GM19467 (cell line): ENCODE results near the gene GJB1.

Experiments
- ATAC-seq: cut with Tn5 transposase; IDR thresholded peaks from one replicate; pipeline ENCODE4 v1.9.1; 2021; ENCODE audit warnings: mild to moderate bottlenecking, moderate library complexity; ENCODE audit not compliant: unreplicated experiment

GJB1 gene

DNA sequence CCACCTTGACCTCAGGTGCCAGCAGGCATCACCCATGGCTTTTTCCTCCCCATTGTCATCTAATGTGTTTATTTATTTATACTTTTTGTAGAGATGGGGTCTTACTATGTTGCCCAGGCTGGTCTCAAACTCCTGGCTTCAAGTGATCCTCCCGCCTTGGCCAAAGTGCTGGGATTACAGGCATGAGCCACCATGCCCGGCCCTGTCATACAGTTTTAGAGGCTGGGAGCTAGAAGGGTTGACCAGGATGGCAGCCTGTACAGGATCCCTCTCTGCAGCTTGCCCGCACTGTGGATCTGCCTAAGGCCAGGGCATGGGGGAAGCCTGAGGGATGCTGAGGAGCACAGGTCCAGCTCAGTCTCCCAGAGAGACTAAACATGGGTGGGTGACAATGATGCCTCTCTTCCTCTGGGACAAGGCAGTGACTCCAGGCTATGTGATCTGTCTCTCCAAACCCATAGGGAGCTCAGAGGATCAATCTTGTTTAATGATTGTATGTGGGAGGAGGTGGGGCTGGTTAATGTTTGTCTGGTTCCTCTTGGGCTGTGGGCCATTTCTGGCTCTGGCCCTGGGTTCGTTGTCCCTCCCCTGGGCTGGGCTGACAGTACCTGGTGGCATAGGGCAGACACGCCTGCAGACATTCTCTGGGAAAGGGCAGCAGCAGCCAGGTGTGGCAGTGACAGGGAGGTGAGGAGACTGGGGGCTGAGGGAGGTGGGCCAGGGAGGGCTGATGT lies 8.3 kb upstream of the GJB1 start:
- no peak for ATAC-seq

DNA sequence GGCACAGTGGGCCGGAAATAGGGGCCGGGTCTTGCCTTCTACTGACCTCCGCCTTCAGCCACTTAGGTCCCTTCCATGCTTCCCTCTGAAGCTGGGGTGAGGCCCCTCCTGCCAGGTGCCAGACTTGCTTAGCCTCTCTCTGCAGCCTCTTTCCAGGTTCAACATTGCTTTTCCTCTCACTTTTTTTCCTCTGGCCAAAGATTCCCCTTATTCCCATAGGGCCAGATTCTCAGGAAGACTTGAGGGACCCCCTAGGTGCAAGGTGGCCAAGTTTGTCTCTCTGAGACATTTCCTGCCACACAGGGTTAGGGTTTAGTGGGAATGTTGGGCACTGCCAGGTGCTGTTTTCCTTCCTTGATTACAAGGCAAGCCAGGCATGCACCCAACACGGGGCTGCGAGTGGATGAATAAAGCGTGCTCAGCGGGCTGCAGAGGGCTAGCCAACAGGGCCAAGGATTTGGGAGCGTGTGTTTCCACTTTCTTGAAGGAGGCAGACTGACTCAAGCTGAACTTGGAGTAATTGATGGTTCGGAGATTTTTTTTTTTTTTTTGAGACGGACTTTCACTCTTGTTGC lies 7.6 kb upstream of the GJB1 start:
- no peak for ATAC-seq

DNA sequence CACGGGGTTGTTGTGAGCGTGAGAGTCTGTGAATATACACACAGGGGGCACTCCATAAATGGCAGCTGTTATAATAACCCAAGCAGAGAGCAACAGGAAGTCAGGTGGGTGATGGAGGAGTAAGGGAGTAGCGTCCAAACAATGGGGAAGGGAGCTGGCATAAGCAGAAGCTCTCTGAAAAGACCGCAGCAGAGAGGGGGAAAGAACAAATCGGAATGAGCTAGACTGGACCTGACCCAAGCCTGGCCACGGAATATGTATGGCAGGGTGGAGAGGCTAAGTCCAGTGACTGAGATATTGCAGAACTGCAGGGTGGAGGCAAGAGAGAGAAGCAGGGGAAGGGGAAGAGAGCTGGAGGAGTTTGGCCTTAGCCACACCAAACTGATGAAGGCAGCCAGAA lies 6.5 kb upstream of the GJB1 start:
- no peak for ATAC-seq

DNA sequence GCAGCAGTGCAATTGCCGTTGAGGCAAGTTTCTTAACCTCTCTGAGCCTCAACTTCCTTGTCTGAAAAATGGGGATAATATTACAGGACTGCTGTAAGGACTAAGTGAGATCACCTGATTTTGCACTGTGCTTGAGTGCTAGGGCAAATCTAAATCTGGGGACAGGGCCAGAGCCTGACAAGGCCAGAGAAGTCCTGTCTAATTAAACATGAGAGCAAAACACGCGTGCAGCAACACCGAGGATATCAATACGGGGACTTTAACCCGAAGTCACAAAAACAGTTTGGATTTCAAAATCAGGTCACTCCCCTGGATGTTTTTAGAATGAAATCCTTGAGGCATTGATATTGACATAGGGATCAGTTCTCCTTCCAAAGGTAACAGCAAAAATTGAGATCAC lies 5.7 kb upstream of the GJB1 start:
- ATAC-seq: no peak

DNA sequence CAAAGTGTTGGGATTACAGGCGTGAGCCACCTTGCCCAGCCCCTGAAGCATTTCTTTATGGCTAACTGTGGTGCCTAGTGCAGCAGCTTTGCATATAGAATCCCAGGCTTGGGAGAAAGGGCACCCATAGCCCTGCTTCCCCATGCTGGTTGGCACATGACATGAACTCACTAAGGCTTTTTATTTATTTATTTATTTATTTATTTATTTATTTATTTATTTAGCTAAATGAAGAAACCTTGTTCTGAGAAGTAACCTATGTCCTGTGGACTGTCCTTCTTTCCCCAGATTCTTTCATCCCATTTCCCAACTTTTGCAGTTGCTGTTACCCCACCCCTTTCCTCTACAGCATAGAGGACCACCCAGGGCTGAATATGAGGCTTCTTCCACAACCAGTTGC lies 1.9 kb upstream of the GJB1 start:
- ATAC-seq: no peak

DNA sequence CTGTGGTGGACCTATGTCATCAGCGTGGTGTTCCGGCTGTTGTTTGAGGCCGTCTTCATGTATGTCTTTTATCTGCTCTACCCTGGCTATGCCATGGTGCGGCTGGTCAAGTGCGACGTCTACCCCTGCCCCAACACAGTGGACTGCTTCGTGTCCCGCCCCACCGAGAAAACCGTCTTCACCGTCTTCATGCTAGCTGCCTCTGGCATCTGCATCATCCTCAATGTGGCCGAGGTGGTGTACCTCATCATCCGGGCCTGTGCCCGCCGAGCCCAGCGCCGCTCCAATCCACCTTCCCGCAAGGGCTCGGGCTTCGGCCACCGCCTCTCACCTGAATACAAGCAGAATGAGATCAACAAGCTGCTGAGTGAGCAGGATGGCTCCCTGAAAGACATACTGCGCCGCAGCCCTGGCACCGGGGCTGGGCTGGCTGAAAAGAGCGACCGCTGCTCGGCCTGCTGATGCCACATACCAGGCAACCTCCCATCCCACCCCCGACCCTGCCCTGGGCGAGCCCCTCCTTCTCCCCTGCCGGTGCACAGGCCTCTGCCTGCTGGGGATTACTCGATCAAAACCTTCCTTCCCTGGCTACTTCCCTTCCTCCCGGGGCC lies 1.2 kb downstream of the GJB1 start:
- no peak for ATAC-seq

DNA sequence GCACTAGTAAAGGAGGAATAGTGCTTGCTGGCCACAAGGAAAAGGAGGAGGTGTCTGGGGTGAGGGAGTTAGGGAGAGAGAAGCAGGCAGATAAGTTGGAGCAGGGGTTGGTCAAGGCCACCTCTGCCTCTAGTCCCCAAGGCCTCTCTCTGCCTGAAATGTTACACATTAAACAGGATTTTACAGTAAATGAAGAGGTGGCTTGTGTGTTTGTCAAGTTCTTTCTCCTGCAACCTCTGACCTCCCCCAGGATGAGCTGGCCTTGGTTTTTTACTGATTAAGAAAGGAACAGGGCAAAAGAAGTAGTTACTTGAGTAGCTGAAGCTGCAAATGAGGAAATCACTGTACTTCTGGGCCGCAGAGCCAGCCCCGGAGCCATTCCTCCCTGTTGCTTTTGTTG lies 2.0 kb downstream of the GJB1 start:
- ATAC-seq: no peak

DNA sequence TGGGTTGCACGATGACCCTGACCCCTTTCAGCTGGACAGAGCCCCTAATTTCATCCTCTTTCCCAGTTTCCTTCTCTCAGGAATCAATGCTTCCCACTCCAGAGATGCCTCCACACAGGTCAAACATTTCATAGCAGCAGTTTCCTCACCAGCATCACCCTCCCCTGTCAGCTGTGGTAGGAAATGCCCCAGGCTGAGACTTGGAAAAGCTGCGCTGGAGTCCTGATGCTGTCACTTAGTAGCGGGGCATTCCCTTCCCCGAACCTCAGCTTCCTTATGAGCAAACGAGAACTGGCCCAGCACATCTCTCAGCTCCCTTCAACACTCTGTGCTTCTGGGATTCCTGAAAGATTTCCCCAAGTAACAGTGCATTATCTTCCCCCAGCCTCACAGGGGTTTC lies 2.7 kb downstream of the GJB1 start:
- ATAC-seq: no peak

DNA sequence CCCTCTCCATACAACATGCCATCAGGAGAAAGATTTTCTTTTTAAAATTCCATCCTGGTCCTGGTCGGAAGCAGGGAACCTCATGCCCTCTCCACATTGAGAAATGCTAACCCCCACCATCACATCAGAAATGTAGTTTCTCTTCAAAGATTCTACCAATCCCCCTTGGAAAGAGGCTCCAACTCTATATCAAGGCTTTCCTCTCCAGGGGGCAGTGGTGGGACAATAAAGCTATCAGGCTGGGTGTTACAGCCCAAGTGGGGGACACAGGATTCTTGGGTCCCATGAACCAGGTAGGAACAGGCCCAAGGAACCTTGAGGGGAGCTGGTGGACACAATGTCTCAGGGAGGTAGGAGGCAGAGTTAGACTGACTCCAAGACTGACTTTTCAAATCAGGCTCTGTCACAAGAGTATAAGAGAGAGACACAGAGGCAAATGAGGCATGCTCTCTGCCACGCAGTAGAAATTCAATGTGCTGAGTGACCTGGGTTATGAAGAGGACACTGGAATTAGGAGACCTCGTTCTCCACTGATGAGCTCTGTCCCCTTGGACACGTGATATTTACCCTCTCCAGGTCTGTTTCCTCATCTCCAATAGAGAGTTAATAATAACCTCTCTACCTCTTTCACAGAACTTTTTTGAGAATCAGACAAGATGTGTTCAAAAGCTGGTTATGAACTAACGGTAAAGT lies 4.5 kb downstream of the GJB1 start:
- ATAC-seq: no peak

DNA sequence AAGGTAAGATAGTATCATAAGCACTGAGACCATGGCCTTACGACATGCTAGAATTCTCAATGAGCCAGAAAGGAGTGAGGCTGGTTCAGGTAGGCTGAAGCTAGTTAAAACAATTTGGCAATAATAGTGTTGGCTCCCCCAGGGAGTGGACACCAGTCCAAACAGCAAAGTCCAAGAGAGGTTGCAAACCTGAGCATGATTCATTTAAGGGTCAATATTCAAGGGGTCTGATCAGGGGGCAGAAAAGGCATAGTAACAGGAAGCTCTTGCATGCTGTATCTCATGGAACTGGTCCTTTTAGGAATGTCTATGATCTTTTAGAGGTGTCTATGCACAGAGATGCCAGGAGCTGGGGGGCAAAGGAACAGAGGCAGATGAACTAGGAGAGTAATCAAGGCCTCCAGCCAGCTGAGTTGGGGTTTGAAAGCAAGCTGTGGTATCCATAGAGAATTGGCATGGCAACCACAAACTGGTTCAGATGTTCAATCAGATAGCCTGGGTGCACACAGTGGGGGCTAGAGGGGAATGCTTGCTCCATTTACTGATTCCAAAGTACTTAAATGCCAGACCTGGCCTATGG lies 5.1 kb downstream of the GJB1 start:
- ATAC-seq: no peak

DNA sequence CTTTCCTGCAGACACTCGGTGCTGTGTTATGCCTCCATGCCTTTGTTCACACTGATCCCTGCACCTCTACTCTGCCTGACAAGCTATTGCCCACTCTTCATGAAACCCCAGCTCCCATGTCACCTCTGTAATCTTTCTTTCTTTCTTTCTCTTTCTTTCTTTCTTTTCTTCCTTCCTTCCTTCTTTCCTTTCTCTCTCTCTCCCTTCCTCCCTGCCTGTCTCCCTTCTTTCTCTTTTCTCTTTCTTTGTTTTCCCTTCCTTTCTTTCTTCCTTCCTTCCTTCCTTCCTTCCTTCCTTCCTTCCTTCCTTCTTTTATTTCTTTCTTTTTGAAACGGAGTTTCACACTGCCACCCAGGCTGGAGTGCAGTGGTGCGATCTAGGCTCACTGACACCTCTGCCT lies 12.5 kb downstream of the GJB1 start:
- ATAC-seq: no peak

DNA sequence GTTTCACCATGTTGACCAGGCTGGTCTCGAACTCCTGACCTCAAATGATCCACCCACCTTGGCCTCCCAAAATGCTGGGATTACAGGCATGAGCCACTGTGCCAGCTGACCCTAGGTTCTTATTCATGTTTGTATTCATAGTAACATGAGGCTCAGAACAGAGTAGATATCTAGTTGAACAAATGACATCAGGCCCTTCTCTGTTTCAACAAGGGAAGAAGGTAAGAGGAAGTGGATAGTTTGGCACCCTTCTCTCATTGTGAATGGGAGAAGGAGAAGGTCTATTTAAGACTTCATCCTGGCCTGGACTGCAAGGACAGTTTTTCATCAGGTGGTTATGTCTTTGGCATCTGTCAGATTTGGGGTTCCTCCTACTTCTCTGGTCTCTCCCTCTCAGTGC lies 13.8 kb downstream of the GJB1 start:
- no peak for ATAC-seq

DNA sequence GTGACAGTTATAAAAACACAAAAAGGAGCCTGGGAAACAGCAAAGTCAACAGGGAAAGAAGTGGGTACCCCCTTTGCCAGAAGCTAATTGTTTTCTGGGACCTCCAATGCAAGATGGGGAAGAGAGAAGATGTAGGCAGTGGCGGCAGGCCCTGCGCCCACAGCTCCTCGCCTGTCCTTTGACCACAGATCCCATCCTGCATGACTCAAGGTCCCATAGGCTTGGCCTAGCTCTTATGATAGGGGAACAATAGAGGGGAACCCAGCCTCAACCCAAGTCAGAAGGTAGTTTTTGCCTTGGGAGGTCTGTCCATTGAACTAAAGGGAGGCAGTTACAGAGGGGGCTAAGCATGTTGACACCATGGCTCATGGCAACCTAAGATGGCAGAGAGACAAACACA lies 16.8 kb downstream of the GJB1 start:
- no peak for ATAC-seq

DNA sequence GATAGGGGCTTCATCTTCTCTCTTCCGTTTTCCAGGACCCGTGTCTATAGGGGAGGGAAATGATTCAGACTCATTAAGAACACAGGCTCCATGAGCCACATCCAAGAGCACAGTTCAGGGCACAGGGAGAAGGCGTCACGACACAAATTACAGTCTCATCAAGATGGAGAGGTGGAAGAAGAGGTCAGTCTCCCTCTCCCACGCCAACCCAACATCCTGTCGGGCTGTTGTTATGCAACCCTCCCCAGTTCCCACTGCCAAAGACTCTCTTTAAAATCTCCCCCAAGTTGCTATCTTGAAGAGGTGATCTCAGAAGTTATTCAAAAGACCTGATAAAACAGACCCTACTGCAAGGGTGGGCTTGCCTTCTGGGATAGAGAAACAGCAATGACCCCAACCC lies 18.3 kb downstream of the GJB1 start:
- ATAC-seq: no peak

DNA sequence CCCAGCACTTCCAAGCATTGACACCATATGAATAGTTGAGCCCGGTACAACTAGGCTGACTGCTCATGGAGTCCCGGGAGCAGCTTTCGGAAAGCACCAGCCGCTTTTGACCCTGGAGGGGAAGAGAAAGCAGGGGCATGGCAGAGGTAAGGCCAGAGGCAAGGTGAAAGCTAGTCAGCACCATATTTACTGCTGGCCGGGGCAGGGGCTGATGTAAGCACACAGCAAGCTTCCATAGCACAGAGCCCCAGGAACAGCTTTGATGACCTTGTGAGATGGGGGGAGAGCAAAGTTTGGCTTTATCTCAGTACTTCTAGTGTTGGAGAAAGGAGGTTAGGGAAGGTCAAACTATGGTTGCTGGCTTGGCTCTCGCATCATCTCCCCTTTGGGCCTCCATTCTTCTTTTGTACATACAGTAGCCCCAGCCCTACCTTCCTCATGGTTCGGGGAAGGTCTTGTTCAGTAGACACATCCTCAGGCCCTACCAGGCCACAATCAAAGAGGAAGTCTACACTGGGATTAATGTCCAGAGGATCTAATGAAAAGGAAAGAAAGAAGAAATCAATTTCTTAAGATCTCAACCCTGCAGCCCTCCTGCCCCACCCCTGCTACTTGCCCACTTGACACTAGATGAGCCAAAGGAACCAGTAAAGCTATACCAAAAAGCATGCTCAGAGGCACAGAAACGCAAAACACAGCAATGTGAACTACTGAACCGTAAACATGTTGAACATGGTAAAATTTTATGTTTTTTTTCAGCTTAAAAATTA lies 21.5 kb downstream of the GJB1 start:
- ATAC-seq: no peak

DNA sequence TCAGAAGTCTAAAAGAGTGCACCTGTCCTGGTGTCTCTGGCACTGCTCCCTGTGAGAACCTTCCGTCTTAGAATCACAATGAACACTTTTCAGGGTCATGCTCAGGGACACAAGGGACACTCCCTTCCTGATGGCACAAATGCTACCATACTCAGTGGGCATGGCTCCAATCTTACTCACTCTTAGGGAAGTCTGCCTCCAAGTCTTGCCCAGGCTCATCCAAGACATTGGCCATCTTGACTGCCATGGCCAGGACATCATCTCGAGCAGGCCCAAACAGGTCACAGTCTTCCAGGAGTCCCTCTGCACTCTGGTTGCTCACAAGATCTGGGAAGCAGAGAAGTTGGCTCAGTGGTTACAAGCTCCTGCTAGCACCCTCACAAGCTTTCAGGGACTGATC lies 22.1 kb downstream of the GJB1 start:
- no peak for ATAC-seq

DNA sequence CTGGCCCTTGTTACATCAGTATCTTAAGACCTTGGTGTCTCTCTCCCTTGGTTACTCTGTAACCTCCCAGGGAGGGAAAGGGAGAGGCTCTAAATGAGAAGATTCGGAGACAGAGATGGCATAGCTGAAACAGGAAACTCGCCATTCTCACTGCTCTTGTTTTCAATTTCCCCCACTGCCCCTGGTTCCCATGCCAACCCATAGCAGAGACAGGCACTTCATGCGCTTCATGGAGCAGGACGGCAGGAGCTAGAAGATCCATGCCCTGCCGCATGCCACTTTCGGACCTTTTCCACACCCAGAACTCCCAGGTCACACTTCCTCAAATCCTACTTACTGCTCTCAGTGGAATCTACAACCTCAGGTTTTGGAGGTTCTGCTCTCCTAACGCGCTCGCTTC lies 27.8 kb downstream of the GJB1 start:
- ATAC-seq: no peak

DNA sequence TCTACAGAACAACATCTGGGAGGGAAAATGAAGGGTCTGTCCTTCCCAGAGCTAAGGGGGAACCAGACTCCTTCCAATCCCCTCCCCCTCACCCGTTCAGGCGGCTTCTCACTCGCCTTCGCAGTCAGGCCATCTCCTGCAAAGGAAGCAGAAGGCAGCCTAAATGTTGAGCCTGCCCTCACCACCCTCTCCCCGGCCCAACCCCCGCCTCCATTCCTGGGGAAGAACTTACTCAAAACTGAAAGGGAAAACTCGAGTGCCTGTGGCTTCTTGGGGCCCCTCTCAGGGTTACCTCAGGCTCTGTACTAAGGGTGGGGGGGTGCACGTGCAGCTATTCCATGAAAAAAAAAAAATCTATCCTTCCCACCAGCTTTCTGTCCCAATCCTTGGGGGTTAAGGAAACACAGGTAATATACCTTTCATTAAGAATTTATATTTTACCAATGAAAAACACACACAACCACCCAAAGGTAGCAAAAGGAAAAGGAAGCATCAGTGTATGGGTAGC lies 28.5 kb downstream of the GJB1 start:
- ATAC-seq: no peak

DNA sequence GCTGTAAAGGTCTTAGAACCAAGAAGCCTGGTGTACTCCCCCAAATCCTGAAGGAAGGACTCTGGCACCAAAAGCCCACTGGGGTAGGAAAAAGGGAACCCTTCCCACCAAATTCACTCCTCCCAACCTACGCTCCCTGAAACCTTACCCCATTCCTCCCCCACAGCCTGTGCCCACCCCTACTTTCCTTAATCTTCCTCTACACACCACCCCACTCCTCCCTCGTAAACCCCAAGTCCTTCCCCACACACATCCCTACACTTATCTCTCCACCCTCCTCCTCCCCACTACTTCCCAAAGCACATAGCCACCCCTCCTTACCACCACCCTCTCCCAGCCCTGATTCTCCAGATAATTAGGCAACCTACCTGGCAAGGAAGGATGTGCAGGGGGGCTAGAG lies 29.2 kb downstream of the GJB1 start:
- no peak for ATAC-seq

DNA sequence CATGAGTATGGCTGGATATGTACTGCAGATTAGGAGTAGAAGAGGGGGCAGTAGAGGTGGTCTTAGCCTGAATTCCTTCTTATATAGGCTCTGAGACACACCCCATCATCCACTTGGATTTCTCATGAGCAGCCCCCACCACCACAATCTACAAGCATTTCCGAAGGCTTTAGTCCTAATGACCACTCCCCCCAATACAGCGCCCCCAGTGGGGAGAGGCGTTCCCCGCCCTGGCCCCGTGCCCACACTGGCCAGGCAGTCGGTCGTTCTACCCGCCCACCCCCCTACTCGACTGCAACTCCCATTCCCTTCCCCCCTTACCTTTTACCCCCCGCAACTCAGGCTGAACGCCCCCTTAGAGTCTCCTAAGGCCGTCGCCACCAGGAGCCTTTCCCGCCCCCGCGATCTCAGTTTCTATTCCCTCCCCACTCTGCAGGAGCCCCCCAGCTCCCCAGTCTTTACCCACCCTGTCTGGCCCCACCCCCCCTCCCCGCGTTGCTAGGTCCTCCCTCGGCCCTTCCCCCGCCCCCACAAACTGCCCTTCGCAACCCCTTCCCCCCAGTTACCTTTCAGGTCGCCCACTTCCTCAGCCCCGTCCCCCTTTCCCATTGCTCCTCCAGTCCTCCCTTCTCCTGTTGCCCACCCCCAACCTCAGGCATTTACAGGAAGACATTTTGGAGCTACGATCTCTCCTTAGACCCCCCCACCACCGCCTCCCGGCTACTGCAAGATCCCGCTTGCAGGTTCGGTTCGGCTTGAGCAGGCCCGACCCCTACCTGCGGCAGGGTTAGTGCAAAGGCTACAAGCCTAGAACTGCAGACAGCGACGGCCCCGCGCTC lies 30.4 kb downstream of the GJB1 start:
- ATAC-seq: no peak
